GM12801 (cell line): ENCODE results near the gene HOXA13.

Experiments used
- CTCF ChIP-seq: IDR thresholded peaks from one replicate; pipeline ENCODE4 v1.5.1; 2011; ENCODE audit warnings: control low read depth; ENCODE audit not compliant: insufficient read length; ENCODE audit errors: extremely low read depth

The HOXA13 gene

GRCh38 chr7:27197137-27198042 lies 2.5 kb downstream of the HOXA13 start:
- no peak for TF ChIP-seq CTCF

- TF ChIP-seq CTCF: no peak
Observed at GRCh38 chr7:27196287-27196767, 3.6 kb downstream of the HOXA13 start.

GRCh38 chr7:27194686-27195379 lies 5.1 kb downstream of the HOXA13 start:
- TF ChIP-seq CTCF: no peak

GRCh38 chr7:27194002-27194352 lies 5.9 kb downstream of the HOXA13 start:
- no peak for TF ChIP-seq CTCF

GRCh38 chr7:27193335-27194001 lies 6.4 kb downstream of the HOXA13 start:
- TF ChIP-seq CTCF: no peak

- no peak for TF ChIP-seq CTCF
Observed at GRCh38 chr7:27192546-27193334, 7.2 kb downstream of the HOXA13 start.
